ENCODE results near the gene BCAS1.

Gene BCAS1

DNA sequence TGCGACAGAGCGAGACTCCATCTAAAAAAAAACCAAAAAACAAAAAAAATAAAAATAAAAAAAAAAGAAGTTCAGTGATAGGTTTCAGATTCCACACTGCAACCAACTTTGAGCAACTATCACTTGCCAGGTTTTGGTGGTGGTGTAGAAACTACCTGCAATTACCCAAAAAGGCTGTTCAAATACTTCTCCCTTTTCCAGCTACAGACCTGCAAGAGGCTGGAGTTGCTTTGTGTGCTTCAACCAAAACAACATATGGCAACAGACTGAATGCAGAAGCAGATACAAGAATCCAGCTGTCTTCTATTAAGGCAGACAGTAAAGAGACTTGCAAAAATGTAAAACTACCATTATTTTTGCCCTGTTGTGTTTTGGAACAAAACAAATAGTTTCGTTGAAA is 9.3 kb upstream of the BCAS1 start:
- FAIRE-seq (no peak), DNase-seq (ENCODE audit: low spot score) (no peak)

DNA sequence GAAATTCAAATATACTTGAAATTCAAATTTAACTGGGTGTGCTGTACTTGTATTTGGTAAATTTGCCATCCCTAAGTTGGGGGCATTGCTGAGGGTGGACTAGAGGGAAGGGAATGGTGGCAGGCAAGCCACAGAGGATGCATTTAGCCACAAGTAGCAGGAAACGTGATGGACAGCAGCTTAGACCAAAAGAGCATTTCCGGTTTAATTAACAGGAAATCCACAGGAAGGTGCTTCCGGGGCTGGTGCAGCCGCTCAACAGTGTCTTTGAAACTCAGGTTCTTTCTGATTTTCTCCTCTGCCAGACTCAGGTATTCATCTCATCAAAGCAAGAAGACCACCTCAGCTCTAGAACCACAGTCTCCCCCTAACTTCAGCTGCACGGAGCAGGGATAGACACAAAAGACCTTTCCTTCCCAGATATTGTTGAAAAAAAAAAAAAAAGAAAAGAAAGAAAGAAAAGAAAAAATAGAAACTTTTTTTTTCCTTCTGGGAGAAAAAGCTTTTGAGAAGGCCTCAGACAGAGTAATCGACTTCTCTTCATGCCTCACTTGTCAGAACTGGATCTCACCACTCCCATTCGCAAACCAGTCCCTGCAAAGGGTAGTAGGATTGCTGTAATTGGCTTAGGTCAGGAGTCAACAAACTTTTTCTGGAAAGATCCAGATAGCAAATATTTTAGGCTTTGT is 8.0 kb upstream of the BCAS1 start:
- no peak for FAIRE-seq
- no peak for DNase-seq (ENCODE audit: low spot score)

DNA sequence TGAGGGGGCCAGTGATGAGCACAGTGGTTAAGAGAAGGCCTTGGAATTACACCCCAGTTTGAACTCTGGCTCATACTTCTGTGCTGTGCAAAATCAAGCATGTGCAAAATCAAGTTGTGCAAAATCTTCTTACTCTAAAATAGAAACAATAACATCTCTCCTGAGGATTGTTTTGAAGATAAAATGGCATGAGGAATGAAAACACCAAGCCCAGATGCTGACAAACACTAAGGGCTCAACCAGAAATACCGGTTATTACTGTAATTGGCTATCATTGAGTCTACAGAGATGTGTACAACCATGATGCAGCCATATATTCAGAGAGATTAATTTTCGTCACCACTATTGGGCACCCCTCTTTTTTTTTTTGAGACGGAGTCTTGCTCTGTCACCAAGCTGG is 5.9 kb upstream of the BCAS1 start:
- no peak for FAIRE-seq

DNA sequence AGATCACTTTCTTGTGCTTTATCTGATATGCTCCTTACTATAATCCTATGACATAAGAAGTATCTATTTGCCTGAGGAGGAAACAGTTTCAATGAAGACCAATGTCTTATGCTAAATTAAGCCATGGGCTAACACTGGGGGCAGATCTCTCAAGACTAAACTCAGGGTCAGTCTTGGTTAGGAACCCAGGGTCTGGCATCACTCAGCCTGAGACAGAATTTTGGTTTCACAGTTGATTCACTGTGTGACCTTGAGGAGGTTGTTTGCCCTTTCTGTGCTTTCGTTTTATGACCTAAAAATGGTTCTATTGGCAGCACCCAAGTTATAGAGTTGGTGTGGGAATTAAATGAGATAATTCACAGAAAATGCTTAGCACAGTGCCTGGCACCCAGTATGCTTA is 4.9 kb upstream of the BCAS1 start:
- FAIRE-seq (no peak), DNase-seq (ENCODE audit: low spot score) (no peak)

More for the DNA sequence above, 5.9 kb upstream of the BCAS1 start:
- no peak for DNase-seq (ENCODE audit: low spot score)

DNA sequence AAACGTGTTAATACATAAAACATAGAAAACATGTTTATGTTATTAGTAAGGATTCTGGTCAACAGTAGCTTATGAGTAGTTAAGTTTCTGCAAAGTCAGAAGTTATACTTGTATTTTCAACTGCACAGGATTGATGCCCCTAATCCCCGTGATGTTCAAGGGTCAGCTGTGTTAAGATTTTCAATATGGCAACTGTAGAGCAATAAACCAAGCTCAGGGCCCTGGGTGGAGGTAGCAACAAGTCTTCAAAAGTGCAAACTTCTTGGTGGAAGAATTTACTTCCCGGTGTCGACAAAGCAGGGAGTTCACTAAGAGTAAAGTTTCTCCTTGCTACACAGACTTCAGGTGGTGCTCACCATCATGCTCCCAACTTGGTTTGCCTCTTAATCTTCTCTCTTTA is 4.1 kb upstream of the BCAS1 start:
- FAIRE-seq (no peak), DNase-seq (ENCODE audit: low spot score) (no peak)

DNA sequence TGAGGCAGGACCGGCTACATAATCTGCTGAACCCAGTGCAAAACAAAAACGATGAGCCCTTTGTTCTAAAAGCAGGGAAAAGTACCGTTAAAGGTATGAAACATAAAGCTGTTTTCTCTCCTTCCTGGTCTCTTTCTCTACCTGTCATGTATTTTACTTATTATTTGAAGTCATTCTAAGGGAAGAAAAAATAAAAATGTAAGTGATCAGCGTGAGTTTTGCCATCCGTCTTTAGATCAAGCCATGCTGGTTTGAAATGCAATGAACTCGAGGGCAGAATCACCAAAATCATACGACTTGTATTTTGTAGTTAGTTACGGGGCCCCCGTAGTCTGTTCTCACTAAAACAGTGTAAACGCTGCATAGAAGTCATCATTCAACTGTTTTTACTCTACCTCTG is 2.9 kb upstream of the BCAS1 start:
- FAIRE-seq, result no peak

DNA sequence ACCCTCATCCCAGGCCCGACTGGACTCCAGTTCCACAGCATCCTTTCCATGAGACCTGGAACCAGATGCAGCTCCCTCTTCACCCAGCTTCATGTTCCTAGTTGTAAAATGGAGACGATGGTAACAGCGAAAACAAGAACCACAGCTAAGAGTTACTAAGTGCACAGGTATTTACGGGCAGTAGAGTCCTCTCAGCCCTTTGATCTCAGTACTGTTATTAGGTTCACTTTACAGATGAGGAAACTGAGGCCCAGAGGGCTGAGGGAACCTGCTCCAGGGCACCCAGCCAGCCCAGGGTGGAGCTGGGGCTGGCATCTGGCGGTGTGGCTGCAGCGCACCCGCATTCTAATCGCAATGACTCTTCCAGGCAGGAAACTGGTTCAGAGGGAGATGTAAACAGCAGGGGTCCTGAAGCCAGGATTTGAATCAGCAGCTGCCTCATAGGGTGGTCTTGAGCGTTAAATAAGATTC is 858 bp downstream of the BCAS1 start:
- FAIRE-seq, result no peak
- DNase-seq (ENCODE audit: low spot score), result no peak

More for the DNA sequence above, 2.9 kb upstream of the BCAS1 start:
- DNase-seq (ENCODE audit: low spot score), result no peak

DNA sequence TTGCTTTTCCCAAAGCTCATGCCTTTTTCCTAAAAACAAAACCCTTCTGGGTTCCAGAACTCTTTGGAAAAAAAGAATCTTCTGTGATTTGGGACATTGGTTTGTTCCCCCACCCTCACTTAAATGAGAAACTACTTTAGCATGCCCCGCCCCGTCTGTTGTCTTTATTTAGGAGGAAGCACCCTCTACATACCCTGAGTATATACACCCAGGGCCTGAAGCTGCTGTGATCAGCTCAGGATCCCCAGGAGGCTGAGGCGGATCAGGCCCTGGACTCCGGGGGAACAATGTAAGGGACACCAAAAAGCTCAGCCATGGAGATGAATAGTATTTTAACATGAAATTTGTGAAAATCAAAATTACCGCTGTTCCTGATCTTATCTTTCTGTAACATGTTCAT is 1.4 kb downstream of the BCAS1 start:
- no peak for DNase-seq (ENCODE audit: low spot score)
- no peak for FAIRE-seq

DNA sequence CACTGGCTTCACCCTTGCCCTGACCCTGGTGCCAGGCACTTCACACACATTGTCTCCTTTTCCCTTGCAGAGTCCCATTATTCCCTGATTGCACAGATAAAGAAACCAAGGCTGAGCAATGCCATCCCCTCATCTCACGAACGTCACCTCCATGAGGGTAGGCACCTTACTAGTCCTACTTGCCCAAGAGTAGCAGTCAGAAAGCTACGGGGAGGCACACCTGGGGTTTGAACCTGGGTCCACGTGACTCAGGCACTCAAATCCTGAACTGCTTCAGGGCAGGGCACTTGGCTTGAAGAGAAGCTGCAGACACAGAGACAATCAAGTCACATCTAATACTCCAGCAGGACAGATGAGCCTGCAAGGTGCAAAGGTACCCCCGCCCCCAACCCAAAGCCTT is 1.9 kb downstream of the BCAS1 start:
- no peak for FAIRE-seq
- DNase-seq (ENCODE audit: low spot score), result no peak

DNA sequence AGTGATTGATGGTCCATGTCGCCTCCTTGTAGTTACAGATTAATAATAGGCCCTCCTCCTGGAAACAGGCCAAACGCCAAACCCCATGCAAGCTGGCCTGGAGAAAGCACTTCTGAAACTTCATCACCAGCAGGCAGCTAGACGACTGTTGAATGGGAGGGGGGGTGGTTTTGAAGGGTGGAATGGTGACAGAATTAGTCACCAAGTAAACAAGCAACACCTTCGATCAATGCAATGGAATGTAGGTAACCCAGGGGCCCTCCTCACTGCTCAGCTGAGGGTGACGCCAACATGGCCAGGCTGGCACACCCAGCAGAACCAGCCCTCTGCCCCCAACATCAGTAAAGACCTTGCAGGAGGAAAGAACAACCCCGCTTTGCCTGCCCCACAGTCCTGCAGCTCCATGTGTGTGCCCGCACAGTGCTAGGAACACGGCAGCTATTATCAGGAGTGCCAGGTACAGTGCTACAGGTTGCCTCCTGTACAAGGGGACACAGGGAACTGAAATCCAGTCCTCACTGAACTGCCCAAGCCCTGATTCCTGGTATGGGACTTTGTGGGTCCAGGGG is 2.7 kb downstream of the BCAS1 start:
- peak; percentile 99 for DNase-seq (ENCODE audit: low spot score)

DNA sequence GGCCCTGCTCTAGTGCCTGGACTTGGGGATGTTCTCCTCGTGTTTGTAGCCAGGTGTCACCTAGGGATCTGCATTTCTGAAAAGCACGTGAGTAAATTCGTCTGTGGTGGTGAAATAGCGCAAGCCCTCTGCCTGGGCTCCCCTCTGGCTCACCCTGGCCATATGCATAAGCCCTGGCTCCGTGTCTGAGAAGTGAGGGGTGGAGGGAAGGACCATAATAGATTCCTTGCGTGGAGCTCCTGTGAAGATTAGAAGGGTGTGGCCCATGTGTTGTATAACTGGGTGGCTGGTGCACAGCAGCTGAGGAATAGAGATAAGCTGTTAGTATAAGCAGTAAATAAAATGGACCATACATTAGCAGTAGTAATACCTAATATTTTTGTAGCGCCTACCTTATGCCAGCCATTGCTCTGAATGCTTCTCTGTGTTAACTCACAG is 4.8 kb downstream of the BCAS1 start:
- no peak for DNase-seq (ENCODE audit: low spot score)
- FAIRE-seq, result no peak

More for the DNA sequence above, 2.7 kb downstream of the BCAS1 start:
- FAIRE-seq, result peak; percentile 96

DNA sequence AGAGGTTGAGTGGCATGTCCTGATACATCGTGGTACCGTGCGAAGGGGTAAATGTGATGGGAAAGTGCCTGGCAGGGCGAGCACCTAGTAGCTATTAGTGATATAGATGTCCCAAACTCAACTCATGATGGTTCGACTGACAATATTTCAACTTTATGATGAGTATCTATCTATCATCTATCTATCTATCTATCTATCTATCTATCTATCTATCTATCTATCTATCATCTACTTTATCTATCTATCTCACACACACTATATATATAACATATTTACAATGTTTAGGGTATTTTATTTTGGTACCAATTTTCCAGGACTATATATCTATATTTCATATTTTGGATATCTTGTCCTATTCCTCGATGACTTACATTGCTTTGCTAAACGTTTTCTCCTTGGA is 5.5 kb downstream of the BCAS1 start:
- no peak for FAIRE-seq

DNA sequence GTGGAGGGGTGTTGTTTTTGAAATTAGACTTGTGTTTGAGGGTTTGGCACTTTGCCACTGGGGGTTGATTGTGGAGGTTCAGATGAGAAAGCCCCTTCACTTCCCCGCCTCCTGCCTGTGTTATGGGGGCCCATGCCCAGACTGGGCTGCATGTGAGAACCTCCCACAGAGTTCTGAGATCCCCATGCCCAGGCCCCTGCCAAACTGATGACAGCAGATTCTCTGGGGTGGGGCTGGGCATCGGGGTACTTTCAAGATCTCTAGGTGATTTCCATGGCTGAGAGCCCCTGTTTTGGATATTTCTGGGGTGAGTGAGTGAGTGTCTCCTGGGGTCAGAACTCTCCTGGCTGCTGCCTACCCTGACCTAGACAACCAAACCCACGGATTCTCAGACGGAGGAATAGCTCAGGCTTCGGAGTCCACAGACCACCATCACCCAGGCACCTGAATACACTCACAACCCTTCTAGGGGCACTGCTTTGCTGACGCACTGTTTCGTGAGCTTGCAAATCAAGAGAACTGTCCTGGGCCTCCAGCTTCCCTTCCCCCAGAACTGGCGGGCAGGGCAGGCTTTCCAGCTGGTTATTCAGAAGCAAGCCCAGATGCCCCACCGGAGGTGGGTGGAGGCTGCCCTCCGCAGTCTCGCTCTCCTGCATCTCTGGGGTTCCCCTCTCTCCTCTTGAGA is 6.3 kb downstream of the BCAS1 start:
- no peak for DNase-seq (ENCODE audit: low spot score)
- no peak for FAIRE-seq

More for the DNA sequence above, 5.5 kb downstream of the BCAS1 start:
- no peak for DNase-seq (ENCODE audit: low spot score)

DNA sequence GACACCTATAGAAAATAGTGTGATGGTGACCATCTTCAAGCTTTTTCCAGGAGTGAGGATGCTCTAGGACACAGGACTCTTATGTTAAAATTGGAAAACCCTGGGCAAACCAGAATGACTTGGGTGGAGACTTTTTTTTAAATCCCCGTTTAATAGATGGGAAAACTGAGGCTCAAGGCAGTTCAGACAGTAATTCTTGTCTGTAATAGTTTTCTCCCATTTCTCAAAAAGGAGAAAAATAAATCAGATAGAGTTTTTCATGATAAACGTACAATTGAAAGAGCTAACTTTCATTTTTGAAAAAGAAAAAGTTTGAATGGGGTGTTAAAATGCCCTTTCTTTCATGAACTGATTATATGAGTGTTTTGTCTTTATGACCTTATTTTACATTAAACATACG is 6.8 kb downstream of the BCAS1 start:
- FAIRE-seq (no peak), DNase-seq (ENCODE audit: low spot score) (no peak)

DNA sequence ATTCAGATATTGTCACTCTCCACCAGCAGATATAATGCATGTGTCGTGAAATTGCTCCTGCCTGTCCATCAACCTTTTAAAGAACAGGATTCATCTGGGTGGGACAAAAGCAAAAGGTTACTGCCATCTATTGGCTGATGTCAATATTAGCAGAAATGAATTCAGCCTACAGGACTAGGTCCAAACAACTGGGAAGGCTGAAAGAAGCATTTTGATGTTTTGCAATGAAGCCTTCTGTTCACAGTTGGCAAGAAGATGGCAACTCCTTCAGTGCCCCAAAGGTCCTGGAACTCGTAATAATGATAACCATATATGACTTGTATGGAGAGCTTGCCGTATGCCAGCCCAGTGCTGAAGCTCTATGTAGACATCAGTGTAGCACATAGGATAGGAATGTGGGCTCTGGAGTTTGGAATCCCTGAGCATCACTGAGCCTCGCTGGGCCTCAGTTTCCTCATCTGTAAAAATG is 7.5 kb downstream of the BCAS1 start:
- peak; percentile 60 for DNase-seq (ENCODE audit: low spot score)
- peak; percentile 62 for FAIRE-seq

DNA sequence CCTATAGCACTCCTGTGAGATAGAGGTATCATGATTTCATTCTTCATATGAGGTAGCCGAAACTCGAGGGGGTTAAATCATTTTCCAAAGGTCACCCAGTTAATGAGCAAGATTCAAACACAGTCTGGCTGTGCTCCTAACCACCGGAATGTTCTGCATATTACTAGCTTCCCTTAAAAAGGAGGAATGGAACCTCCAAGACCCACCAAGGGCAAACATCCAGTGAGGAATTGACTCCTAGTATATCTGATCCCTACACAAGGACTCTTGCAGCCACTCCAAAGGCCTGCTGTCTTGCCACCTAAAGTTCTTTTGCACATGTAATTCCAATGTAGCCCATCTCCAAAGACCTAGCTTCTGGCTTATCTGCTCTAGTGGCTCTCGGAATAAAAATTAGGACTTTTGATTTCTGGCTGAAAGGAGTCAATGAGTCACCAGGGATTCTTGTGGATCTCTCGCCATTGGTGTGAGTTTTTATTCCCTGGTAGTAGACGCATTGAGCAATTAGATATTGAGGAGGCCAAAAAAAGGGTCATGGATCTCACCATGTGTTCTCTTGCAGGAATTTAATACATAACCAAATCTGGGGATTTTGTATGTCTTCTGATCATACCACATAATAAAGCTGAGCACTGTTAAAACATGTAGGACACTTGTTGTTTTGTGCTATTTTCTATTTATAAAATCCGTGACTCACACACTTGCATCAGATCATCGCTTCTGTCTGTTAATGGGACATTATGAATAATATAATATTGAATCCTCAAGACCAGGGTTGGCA is 9.1 kb downstream of the BCAS1 start:
- FAIRE-seq, result peak; percentile 38
- no peak for DNase-seq (ENCODE audit: low spot score)

DNA sequence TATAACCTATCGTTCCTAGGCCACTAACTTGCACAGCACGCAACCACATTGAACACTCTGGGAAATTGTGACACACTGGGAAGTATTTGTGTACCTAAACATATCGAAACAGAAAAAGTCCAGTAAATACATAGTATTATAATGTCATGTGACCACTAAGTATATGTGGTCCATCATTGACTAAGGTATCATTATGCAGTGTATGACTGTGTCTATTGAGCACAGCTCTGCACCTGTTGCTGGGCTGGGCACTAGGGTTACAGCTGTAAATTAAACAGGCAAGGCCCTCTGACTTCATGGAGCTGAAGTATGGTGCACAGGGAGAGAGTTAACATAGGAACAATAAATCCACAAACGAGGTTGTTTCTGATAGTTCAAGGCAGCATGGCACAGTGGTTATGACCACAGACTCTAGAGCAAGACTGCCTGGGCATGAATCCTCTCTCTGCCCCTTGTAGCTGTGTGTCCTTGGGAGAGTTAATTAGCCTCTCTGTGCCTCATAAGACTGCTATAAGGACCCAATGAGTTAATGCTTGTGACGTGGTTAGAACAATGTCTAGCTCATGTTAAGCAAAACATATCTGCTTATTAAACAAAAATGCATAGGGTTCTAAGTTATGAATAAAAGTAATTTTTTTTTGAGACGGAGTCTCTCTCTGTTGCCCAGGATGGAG is 10.6 kb downstream of the BCAS1 start:
- FAIRE-seq, result no peak

DNA sequence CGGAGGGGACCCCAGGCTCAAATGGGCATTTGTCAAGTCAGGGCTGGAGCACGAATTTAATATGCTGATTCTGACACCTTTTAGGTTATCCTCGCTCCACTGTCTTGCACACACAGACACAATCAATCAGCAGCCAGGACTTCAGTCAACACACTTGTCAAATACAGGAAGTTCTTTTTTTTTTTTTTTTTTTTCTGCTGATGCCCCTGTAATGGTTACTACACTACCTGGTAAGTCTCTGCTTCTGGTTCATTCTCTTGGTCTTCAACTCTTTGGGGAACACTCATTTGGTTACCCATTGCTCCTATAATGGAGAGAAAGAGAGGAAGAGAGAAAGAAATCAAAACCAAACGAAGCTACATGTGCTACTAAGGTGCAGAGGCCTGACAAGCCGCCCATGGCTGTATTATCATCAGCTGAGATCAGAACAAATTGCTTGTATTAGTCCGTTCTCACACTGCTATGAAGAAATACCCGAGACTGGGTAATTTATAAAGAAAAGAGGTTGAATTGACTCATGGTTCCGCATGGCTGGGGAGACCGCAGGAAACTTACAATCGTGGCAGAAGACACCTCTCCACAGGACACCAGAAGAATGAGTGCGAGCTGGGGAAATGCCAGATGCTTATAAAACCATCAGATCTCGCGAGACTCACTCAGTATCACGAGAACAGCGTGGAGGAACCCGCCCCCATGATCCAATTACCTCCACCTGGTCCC is 11.8 kb downstream of the BCAS1 start:
- DNase-seq (ENCODE audit: low spot score) (peak; percentile 54), FAIRE-seq (peak; percentile 58)

More for the DNA sequence above, 10.6 kb downstream of the BCAS1 start:
- no peak for DNase-seq (ENCODE audit: low spot score)

DNA sequence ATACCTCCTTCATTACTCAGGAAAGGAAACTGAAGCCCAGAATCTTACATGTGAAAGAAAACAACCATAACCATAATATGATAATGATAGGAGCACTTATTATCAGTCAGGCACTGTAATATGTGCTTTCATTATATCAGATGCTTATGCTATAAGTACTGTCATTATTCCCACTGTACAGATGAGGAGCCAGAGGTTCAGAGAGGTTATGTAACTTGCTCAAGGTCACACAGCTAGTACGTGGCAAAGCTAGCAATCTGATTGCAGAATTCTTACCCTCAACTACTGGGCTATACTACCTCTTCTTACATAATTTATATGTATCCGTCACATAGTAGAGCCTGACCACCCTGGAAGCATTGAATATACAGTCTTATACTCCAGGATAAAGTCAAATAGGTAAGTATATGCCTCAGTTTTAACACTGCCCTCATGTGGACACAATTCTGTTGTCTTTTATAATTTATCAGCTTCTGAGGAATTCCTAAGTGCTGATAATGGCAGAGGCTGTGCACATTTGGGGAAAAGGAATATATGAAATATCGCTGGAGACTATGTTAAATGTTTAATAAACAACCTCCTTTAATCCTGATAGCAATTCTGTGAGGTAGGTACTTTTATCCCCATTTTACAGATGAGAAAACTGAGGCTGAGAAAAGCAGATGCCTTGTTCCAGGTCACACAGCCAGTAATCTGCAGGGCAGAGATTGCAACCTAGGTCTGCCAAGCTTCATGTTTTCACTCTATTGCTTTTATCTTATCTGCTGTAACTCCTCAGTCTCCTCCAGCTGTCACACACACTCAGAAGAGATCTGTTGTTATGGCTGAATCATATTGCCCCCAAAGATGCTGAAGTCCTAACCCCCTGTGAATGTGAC is 13.4 kb downstream of the BCAS1 start:
- FAIRE-seq (no peak), DNase-seq (ENCODE audit: low spot score) (no peak)

Data from RCC 7860 (cell line).